ENCODE results near the gene PROSER2.

Gene PROSER2

DNA sequence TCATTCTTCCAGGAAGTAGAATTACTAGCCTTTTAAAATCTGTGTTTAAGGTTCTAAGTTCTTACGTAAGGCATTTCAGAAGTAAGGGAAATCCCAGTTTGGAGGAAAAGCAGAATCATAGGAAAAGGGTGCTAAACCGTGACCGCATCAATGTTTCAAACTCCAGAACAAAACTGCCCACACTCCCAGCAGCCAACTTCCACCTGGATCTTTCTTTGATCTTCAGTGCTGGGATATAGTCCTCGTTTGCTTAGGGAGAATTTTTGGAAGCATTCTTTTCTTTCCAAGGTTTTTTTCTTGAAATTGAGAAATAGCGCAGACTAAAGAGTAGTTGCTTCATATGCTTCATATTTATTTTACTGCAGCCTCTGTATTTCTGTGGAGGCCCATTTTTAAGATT lies 8.9 kb downstream of the PROSER2 start:
- no peak overlapping the region for H3K4me3 ChIP-seq (replicated peaks; ENCODE audit: low read depth, low read length)
- no peak for DNase-seq (ENCODE audit: low read depth)
- TF ChIP-seq, protein P1, sequence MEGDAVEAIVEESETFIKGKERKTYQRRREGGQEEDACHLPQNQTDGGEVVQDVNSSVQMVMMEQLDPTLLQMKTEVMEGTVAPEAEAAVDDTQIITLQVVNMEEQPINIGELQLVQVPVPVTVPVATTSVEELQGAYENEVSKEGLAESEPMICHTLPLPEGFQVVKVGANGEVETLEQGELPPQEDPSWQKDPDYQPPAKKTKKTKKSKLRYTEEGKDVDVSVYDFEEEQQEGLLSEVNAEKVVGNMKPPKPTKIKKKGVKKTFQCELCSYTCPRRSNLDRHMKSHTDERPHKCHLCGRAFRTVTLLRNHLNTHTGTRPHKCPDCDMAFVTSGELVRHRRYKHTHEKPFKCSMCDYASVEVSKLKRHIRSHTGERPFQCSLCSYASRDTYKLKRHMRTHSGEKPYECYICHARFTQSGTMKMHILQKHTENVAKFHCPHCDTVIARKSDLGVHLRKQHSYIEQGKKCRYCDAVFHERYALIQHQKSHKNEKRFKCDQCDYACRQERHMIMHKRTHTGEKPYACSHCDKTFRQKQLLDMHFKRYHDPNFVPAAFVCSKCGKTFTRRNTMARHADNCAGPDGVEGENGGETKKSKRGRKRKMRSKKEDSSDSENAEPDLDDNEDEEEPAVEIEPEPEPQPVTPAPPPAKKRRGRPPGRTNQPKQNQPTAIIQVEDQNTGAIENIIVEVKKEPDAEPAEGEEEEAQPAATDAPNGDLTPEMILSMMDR (IDR thresholded peaks at IDR 0.05; ENCODE audit: low read length, missing control alignments), result no peak

DNA sequence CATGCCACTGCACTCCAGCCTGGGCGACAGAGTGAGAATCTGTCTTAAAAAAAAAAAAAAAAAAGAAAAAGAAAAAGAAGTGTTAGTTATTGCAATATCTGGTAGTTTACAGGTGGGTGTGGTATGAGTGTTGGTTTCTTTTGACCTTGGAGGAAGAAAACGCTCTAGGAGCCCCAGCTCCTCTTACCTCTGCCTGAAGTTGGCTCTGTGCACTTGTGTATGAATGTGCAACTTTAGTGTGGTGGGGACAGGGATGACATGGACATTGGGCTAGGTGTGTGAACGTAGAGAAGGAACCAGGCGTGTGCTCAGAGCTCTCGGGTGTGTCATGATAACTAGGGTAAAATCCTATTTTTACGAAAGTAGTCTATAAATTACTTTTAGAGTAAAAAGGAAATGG lies 11.9 kb downstream of the PROSER2 start:
- H3K4me3 ChIP-seq (replicated peaks; ENCODE audit: low read depth, low read length), result no peak overlapping the region
- no peak for DNase-seq (ENCODE audit: low read depth)
- TF ChIP-seq, protein P1 (IDR thresholded peaks at IDR 0.05; ENCODE audit: low read length, missing control alignments), result no peak

DNA sequence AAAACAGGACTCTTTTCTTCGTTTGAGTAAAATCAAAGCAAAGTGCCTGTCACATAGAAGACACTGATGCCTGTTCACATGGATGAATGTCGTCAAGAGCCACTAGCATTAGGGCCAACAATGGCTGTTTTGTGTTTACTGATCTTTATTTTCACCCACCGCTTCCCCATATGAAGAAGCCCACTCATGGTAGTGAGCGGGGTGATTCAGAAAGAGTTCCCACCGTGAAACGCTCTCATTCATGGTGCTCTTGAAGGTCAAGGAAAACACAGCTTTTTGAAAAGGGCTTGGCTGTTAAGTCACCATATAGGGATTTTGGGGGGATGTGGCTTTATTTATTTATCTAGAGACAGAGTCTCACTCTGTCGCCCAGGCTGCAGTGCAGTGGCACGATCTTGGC lies 12.5 kb downstream of the PROSER2 start:
- TF ChIP-seq, protein P1 (IDR thresholded peaks at IDR 0.05; ENCODE audit: low read length, missing control alignments), result no peak
- no peak overlapping the region for H3K4me3 ChIP-seq (replicated peaks; ENCODE audit: low read depth, low read length)
- no peak for DNase-seq (ENCODE audit: low read depth)

DNA sequence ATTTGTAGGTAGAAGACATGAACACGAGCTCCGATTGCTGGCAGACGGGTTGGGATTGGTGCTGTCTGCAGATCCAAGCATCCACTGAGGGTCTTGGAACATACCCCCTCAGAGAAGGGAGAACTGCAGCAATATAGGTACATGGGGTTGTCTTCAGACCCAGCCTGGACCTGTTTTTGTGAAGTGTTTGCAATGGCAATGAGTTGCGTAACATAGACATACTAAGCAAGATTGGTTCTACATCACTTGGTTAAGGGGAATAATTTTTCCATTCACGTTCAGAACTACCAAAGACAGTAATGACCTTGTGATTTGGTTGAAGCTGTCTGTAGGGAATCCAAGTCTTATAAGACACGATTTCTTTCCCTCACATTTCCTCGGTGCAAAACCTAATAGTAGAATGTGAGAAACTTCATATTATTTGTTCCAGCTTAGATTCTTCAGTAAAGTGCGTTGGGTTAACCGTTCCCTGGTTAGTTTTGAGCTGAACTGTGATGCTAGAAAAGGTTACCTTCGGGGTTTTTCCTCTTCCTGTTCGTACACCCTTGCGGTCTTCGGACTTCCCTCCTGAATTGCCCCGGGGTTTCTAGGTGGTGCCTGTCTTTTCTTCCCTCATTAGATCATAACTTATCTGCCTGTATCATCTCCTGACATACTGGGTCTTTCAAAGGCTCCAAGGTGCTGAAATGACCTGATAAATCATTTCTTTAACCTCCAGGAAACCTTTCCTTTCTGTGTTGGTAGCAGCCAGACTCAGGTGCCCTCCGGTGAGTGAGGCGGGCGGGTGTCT lies 14.4 kb downstream of the PROSER2 start:
- H3K4me3 ChIP-seq (replicated peaks; ENCODE audit: low read depth, low read length), result no peak overlapping the region
- TF ChIP-seq, protein P1 (IDR thresholded peaks at IDR 0.05; ENCODE audit: low read length, missing control alignments), result no peak
- DNase-seq (ENCODE audit: low read depth), result no peak

DNA sequence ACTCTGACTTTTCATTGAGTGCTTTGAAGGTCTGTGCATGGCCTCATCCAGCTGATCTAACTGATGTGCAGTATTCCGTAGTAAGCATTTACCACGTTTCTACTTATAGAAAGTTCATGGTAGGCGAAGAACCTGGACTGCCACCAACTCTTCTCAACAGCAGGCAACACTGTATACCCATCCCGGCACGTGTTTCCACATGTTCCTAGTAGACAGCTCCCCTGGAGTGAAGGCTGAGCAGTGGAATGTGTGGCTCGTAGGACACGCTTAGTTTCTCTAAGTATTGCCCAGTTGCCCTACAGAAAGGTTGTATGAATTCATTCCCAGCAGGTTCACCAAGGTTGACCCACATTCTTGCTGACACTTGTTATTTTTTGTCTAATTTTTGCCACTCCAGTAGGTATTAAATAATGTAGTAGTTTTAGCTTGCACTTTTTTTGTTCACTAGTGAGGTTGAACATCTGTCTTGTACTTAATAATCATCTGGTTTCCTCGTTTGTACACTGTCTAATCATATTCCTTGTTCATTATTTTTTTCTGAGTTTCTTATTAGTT lies 15.2 kb downstream of the PROSER2 start:
- TF ChIP-seq, protein P1 (IDR thresholded peaks at IDR 0.05; ENCODE audit: low read length, missing control alignments), result no peak
- no peak overlapping the region for H3K4me3 ChIP-seq (replicated peaks; ENCODE audit: low read depth, low read length)
- DNase-seq (ENCODE audit: low read depth), result no peak

DNA sequence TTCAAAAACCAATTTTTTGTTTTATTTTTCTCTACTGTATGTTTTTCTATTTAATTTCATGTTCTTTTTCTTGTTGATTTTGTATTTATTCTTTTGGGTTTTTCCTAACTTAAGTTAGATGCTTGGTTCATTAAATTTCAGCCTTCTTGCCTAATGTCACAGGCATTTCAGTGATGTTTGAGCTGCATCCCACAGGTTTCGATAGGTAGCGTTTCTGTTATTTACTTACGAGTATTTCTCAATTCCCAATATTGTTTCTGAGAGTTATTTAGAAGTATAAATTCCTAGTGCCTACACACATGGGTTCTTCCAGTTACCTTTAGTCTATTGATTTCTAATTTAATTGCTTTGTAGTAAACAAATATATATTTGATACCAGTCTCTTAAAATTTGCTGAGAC lies 18.2 kb downstream of the PROSER2 start:
- no peak for DNase-seq (ENCODE audit: low read depth)
- H3K4me3 ChIP-seq (replicated peaks; ENCODE audit: low read depth, low read length), result no peak overlapping the region
- TF ChIP-seq, protein P1 (IDR thresholded peaks at IDR 0.05; ENCODE audit: low read length, missing control alignments), result no peak

DNA sequence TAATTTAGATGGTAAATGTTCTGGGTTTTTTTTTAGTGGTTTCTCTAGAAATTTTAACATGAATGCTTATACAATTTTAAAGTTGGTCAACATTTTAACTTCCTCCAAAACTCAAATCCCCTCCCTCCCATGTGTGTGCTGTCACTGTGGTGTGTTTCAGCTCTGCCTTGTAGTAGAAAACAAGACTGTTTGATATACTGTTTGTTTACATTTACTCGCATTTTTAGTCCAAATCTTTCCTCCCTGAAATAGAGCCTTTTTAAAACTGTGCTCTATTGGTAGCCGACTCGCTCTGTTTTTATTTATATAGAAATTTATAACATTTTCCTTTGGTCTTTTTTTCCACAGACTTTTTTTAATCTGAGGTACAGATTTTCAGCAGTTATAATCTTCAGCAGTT lies 19.3 kb downstream of the PROSER2 start:
- TF ChIP-seq, protein P1 (IDR thresholded peaks at IDR 0.05; ENCODE audit: low read length, missing control alignments), result no peak
- H3K4me3 ChIP-seq (replicated peaks; ENCODE audit: low read depth, low read length), result no peak overlapping the region
- no peak for DNase-seq (ENCODE audit: low read depth)

Measured in fibroblast of pulmonary artery (primary cell).